Tibial nerve (tissue), 4 donors: Measurements from ENCODE around the gene FAM20A. TPM values are rescaled to one million over a fixed set of nuclear protein-coding genes. Genes with fewer than 3 reads are reported as not detected.

Experiments
- DNase-seq, 2 donors: peaks; one replicate each; pipeline ENCODE4 v3.0.0-alpha.2; 2019; ENCODE audit warnings: low spot score in 2 of 2
- H3K27ac ChIP-seq, 4 donors: fragments of 200-600 bp; sonication (generic) in 3 of 4; one replicate each; pipeline ENCODE4 v1.5.1; 2017 to 2019; ENCODE audit warnings: mild to moderate bottlenecking in 1 of 4
- H3K27me3 ChIP-seq, 2 donors: fragments of 200-600 bp; sonication (generic) in 1 of 2; one replicate each; pipeline versions ENCODE4 v1.5.1 to v1.6.0; 2017 to 2019
- H3K36me3 ChIP-seq, 3 donors: fragments of 200-600 bp; sonication (generic); one replicate each; pipeline ENCODE4 v1.5.1; 2018 to 2019
- H3K4me1 ChIP-seq, 4 donors: fragments of 200-600 bp; sonication (generic) in 3 of 4; one replicate each; pipeline ENCODE4 v1.5.1; 2017 to 2019
- H3K4me3 ChIP-seq, 4 donors: fragments of 200-600 bp; sonication (generic) in 3 of 4; one replicate each; pipeline ENCODE4 v1.5.1; 2017 to 2019; ENCODE audit warnings: mild to moderate bottlenecking in 1 of 4, moderate library complexity in 1 of 4
- H3K9me3 ChIP-seq, 4 donors: fragments of 200-600 bp; sonication (generic) in 3 of 4; one replicate each; pipeline ENCODE4 v1.5.1; 2017 to 2019
- EP300 ChIP-seq, 2 donors: sonication (generic); formaldehyde crosslinking; IDR thresholded peaks; one replicate each; pipeline ENCODE4 v1.6.1; 2017; ENCODE audit warnings: antibody characterized with exemption in 2 of 2, mild to moderate bottlenecking in 1 of 2
- POLR2A ChIP-seq, 2 donors: fragments of 450-650 bp; IDR thresholded peaks; one replicate each; pipeline ENCODE4 v1.6.1; 2017; ENCODE audit warnings: antibody characterized with exemption in 2 of 2, mild to moderate bottlenecking in 2 of 2, moderate library complexity in 2 of 2
- WGBS, 2 donors: methylation state at CpG; one replicate each; pipeline ENCODE4 v1.1.5; 2018; 5-methylcytosine and 5-hydroxymethylcytosine counted together
- total RNA-seq, 4 donors: library from RNA; depleted of rRNA; stranded (reverse); fragments of >200 nt; gene quantifications; one replicate each; pipeline ENCODE4 v1.1.0, GENCODE V29; 2016
- TF ChIP-seq, protein P1 (sequence below), 5 experiments: fragments of 200-600 bp in 3 of 5; fragments of 450-650 bp in 2 of 5; sonication (generic) in 3 of 5; IDR thresholded peaks; one replicate each; pipeline ENCODE4 v1.5.1; 2016 to 2019; ENCODE audit warnings: antibody characterized with exemption in 5 of 5, mild to moderate bottlenecking in 3 of 5, moderate library complexity in 2 of 5

FAM20A gene
- total RNA-seq, 4 donors from 2014 or later, result 9.4 to 104 (median 25.7) TPM

DNA sequence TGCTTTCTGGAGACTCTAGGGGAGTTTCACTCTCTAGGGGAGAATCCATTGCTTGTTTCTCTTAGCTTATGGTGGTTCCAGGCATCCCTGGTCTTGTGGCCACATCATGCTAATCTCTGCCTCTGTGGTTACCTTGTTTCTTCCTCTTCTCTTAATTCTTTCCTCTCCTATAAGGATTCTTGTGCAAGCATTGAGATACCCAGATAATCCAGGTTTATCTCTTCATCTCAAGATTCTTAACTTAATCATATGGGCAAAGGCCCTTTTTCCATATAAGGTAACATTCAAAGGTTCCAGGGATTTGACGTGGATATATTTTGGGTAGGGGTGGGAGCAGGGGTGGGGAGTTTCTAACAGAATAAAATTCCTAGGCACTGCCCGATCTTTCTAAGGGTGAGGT, 32.6 kb downstream of the FAM20A start:
- H3K4me3 ChIP-seq, result no peak overlapping the region
- no peaks in the 10 kb centered on the region for H3K27me3 ChIP-seq
- DNase-seq, result no peak
- no peaks in the 10 kb centered on the region for H3K36me3 ChIP-seq
- H3K27ac ChIP-seq, result no peak overlapping the region
- peaks cover 0 to 20% (median 6%) of the 10 kb centered on the region in 4 donors for H3K4me1 ChIP-seq
- no peaks in the 10 kb centered on the region for H3K9me3 ChIP-seq
- WGBS, 2 donors, result 79 to 84% methylated on average over 2 of the region's 2 CpGs
- TF ChIP-seq POLR2A (IDR thresholded peaks at IDR 0.05), result no peak
- no peak for TF ChIP-seq EP300 (IDR thresholded peaks at IDR 0.05)
- TF ChIP-seq, protein P1, sequence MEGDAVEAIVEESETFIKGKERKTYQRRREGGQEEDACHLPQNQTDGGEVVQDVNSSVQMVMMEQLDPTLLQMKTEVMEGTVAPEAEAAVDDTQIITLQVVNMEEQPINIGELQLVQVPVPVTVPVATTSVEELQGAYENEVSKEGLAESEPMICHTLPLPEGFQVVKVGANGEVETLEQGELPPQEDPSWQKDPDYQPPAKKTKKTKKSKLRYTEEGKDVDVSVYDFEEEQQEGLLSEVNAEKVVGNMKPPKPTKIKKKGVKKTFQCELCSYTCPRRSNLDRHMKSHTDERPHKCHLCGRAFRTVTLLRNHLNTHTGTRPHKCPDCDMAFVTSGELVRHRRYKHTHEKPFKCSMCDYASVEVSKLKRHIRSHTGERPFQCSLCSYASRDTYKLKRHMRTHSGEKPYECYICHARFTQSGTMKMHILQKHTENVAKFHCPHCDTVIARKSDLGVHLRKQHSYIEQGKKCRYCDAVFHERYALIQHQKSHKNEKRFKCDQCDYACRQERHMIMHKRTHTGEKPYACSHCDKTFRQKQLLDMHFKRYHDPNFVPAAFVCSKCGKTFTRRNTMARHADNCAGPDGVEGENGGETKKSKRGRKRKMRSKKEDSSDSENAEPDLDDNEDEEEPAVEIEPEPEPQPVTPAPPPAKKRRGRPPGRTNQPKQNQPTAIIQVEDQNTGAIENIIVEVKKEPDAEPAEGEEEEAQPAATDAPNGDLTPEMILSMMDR (IDR thresholded peaks at IDR 0.05), result no peak

DNA sequence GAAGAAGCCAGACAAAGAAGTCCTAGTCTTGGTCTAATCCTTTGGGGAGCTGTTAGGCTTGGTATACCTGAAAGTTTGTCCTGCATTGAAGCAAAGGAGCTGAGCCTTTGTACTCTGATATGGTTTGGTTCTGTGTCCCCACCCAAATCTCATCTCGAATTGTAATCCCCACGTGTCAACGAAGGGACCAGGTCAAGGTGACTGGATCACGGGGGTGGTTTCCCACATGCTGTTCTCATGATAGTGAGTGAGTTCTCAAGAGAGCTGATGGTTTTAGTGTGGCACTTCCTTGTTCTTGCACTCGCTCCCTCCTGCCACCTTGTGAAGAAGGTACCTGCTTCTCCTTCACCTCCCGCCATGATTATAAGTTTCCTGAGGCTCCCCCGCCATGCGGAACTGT, 33.6 kb downstream of the FAM20A start:
- WGBS, 2 donors, result 92% methylated on average over 8 of the region's 8 CpGs
- Histone ChIP-seq H3K27ac (peak overlapping the region in 1 of 4 donors; percentile 61), H3K4me1 (peaks cover 0 to 20% (median 6%) of the 10 kb centered on the region in 4 donors), H3K9me3 (no peaks in the 10 kb centered on the region), H3K4me3 (no peak overlapping the region), H3K27me3 (no peaks in the 10 kb centered on the region), H3K36me3 (no peaks in the 10 kb centered on the region)
- TF ChIP-seq, protein P1 (IDR thresholded peaks at IDR 0.05), result no peak
- TF ChIP-seq POLR2A (IDR thresholded peaks at IDR 0.05) (no peak), EP300 (IDR thresholded peaks at IDR 0.05) (no peak)
- DNase-seq, result no peak

DNA sequence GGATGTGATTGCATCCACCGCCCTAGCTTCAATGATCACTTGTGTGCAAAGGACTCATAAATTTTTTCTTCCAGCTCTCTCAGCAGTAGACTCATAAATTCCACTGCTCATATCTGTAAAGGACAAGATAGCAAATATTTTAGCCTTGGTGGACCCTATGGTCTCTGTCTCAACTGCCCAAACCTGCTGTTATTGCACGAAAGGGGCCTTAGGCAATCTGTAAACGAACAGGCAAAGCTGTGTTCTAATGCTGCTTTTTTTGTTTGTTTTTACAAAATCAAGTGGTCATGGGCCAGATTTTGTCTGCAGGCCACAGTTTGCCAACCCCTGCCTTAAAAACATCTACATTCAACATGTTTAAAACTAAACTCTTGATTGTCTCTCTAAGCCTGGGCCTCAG, 34.1 kb downstream of the FAM20A start:
- no peaks in the 10 kb centered on the region for H3K36me3 ChIP-seq
- TF ChIP-seq EP300 (IDR thresholded peaks at IDR 0.05) (no peak), POLR2A (IDR thresholded peaks at IDR 0.05) (no peak)
- TF ChIP-seq, protein P1 (IDR thresholded peaks at IDR 0.05), result no peak
- no peak for DNase-seq
- WGBS, 2 donors, result 40 to 58% methylated on average over 3 of the region's 3 CpGs
- H3K27me3 ChIP-seq, result no peaks in the 10 kb centered on the region
- H3K4me1 ChIP-seq, result peaks cover 0 to 20% (median 6%) of the 10 kb centered on the region in 4 donors
- H3K9me3 ChIP-seq, result no peaks in the 10 kb centered on the region
- no peak overlapping the region for H3K4me3 ChIP-seq
- H3K27ac ChIP-seq, result peak overlapping the region in 1 of 4 donors; percentile 61

DNA sequence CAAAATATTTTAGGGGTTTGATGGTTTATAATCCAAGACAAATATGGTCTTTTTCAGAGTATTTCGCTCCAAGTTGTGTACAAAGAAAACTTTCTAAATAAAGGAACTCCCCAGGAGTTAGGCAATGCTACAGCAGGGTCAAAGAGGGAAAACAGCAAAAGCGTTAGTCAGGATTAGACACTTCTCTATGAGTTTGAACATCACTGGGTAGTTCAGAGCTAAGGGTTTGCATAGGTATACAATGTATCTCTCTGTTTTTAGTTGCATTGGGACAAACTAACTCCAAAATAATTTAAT, 34.8 kb downstream of the FAM20A start:
- H3K36me3 ChIP-seq, result no peaks in the 10 kb centered on the region
- no peak overlapping the region for H3K4me3 ChIP-seq
- WGBS, 2 donors, result 30 to 43% methylated on average over 2 of the region's 2 CpGs
- no peak for DNase-seq
- no peak overlapping the region for H3K27ac ChIP-seq
- H3K27me3 ChIP-seq, result no peaks in the 10 kb centered on the region
- H3K4me1 ChIP-seq, result peaks cover 0 to 25% (median 6%) of the 10 kb centered on the region in 4 donors
- TF ChIP-seq EP300 (IDR thresholded peaks at IDR 0.05) (no peak), POLR2A (IDR thresholded peaks at IDR 0.05) (no peak)
- TF ChIP-seq, protein P1 (IDR thresholded peaks at IDR 0.05), result no peak
- no peaks in the 10 kb centered on the region for H3K9me3 ChIP-seq

DNA sequence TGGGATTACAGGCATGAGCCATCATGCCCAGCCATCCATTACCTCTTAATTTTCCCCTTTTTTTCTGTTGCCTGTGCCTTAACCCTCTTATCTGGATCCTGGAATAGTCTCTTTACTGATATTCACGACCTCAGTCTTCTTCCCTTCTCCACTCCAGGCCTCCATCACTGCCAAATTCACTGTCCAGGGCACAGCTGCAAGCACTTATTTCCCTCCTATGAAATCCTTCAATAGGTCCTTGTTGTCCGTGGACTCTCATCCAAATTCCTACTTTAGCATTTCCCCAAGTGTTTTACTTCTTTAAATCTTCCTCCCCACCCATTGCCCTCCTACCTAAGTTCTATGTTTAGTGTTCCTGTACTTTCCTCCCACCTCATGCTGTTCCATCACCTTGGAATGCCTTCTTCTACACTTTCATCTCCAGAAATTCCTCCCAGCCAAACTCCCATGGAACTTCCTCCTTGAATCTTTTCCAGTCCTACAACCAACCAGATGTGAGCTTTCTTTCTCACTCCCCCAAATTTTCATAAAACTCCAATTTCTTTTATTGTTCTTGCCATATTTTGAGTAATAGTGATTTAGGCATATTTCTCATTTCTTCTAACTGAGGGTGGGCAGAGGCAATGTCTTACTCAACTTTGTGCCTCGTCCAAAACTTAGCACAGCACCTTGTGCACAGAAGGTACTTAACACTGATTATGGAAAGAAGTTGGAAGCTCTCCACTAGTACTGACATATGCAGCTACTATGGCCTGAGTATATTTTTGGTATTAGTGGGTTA, 35.3 kb downstream of the FAM20A start:
- H3K4me3 ChIP-seq, result no peak overlapping the region
- no peaks in the 10 kb centered on the region for H3K27me3 ChIP-seq
- H3K36me3 ChIP-seq, result no peaks in the 10 kb centered on the region
- DNase-seq, result no peak
- 57 to 71% methylated on average over 3 of the region's 3 CpGs for WGBS, 2 donors
- H3K4me1 ChIP-seq, result peaks cover 0 to 29% (median 6%) of the 10 kb centered on the region in 4 donors
- peak overlapping the region in 1 of 4 donors; percentile 33 for H3K27ac ChIP-seq
- TF ChIP-seq EP300 (IDR thresholded peaks at IDR 0.05), result no peak
- TF ChIP-seq, protein P1 (IDR thresholded peaks at IDR 0.05), result no peak
- TF ChIP-seq POLR2A (IDR thresholded peaks at IDR 0.05), result no peak
- H3K9me3 ChIP-seq, result no peaks in the 10 kb centered on the region
